Tibial nerve (tissue), 4 donors: Measurements from ENCODE around the gene NKAIN4.

Source experiments
- EP300 ChIP-seq, 2 donors: sonication (generic); formaldehyde crosslinking; IDR thresholded peaks; one replicate each; pipeline ENCODE4 v1.6.1; 2017; ENCODE audit warnings: antibody characterized with exemption in 2 of 2, mild to moderate bottlenecking in 1 of 2
- POLR2A ChIP-seq, 2 donors: fragments of 450-650 bp; IDR thresholded peaks; one replicate each; pipeline ENCODE4 v1.6.1; 2017; ENCODE audit warnings: antibody characterized with exemption in 2 of 2, mild to moderate bottlenecking in 2 of 2, moderate library complexity in 2 of 2
- TF ChIP-seq, protein P1 (sequence below), 5 experiments: fragments of 200-600 bp in 3 of 5; fragments of 450-650 bp in 2 of 5; sonication (generic) in 3 of 5; IDR thresholded peaks; one replicate each; pipeline ENCODE4 v1.5.1; 2016 to 2019; ENCODE audit warnings: antibody characterized with exemption in 5 of 5, mild to moderate bottlenecking in 3 of 5, moderate library complexity in 2 of 5

DNA sequence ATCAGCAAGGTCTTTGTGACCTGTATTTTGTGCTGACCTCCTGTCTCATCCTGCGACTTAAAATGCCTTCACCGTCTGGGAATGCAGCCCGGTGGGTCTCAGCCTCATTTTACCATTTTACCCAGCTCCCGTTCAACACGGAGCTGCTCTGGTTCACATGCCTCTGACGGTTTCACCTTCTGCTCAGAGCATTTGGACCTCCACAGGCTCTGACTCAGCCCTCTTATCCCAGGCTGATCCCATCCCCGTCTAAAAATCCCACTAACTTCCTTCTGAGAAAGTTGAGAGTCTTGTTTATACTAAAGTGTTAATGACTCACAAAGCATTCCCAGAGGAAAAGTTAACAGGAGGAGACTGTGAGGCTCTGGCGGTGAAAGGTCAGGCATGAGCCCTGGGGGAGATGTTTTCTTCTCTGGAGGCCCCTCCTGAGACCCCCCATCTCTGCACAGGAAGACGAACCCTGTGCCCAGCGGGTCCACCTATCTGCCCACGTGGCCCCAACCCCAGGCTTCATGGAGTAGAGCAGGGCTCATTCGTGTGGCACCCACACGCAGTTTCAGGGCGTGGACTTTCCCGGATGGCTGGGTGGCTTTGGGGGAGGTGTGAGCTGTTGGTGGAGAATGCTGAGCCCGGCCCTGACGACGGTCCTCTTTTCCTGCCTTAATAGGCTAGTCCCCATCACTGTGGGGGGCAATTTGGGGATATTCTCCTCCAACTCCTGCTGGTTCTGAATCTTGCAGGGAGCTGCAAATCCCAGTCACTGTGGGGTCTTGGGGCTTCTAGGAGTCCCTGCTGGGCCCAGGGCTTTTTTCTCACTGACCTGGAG is 21.8 kb downstream of the NKAIN4 start:
- TF ChIP-seq, protein P1, sequence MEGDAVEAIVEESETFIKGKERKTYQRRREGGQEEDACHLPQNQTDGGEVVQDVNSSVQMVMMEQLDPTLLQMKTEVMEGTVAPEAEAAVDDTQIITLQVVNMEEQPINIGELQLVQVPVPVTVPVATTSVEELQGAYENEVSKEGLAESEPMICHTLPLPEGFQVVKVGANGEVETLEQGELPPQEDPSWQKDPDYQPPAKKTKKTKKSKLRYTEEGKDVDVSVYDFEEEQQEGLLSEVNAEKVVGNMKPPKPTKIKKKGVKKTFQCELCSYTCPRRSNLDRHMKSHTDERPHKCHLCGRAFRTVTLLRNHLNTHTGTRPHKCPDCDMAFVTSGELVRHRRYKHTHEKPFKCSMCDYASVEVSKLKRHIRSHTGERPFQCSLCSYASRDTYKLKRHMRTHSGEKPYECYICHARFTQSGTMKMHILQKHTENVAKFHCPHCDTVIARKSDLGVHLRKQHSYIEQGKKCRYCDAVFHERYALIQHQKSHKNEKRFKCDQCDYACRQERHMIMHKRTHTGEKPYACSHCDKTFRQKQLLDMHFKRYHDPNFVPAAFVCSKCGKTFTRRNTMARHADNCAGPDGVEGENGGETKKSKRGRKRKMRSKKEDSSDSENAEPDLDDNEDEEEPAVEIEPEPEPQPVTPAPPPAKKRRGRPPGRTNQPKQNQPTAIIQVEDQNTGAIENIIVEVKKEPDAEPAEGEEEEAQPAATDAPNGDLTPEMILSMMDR (IDR thresholded peaks at IDR 0.05) = no peak
- TF ChIP-seq EP300 (IDR thresholded peaks at IDR 0.05) (no peak), POLR2A (IDR thresholded peaks at IDR 0.05) (no peak)
